HL-60 (cell line): ENCODE results near the gene ARSG.

Experiments used
- CTCF ChIP-seq: IDR thresholded peaks from one replicate; pipeline ENCODE4 v1.5.1; 2011; ENCODE audit warnings: low read length, control low read depth, inconsistent platforms; ENCODE audit not compliant: insufficient read depth
- POLR2AphosphoS5 ChIP-seq: IDR thresholded peaks from 2 replicates; pipeline ENCODE4 v1.6.1; 2012; ENCODE audit warnings: low read depth

- no peak for TF ChIP-seq CTCF
- TF ChIP-seq POLR2AphosphoS5: no peak
Measured at GRCh38 chr17:68368387-68368786, 77.1 kb downstream of the ARSG start.
